HCT116 (cell line): ENCODE measurements around the gene FSTL4.

ENCODE experiments used
- CTCF ChIP-seq, 3 experiments: fragments of 200-600 bp in 1 of 3; sonication (generic) in 1 of 3; IDR thresholded peaks in 2 of 3; conservative IDR thresholded peaks in 1 of 3; 2 replicates each; pipeline ENCODE4 v1.5.1; 2012 to 2017; ENCODE audit warnings: low read depth in 2 of 3, low read length in 2 of 3, antibody characterized with exemption in 1 of 3, borderline replicate concordance in 1 of 3, control low read depth in 1 of 3, mild to moderate bottlenecking in 1 of 3, mixed read lengths in 1 of 3, mixed run types in 1 of 3, moderate library complexity in 1 of 3; ENCODE audit not compliant: insufficient read depth in 1 of 3
- SRF ChIP-seq: IDR thresholded peaks from 2 replicates; pipeline ENCODE4 v1.6.1; 2012; ENCODE audit warnings: low read depth

- TF ChIP-seq SRF (no peak), CTCF (IDR thresholded peaks at IDR 0.05 in 2 of 3, conservative IDR thresholded peaks at IDR 0.05 in 1 of 3; ENCODE audit: borderline replicate concordance in 1 of 3, insufficient read depth in 1 of 3, low read depth in 2 of 3, low read length in 2 of 3) (no peak)
Measured at GRCh38 chr5:133643365-133643764, 31.0 kb upstream of the FSTL4 start.
